K562 (cell line): ENCODE data around the gene LENEP. TPM values are rescaled to one million over a fixed set of nuclear protein-coding genes. Genes with fewer than 3 reads are reported as not detected.

Experiments
- BHLHE40 ChIP-seq: IDR thresholded peaks from 2 replicates; pipeline ENCODE4 v1.6.1; 2011; ENCODE audit warnings: low read length, improper control_type of control experiment
- BMI1 ChIP-seq: fragments of 150-350 bp; IDR thresholded peaks from 2 replicates; pipeline ENCODE4 v1.6.1; 2014; ENCODE audit warnings: low read length
- CBX8 ChIP-seq: fragments of 200-600 bp; sonication (generic); IDR thresholded peaks from 2 replicates; pipeline ENCODE4 v1.6.1; 2012; ENCODE audit warnings: borderline replicate concordance, mixed run types, low read depth, mild to moderate bottlenecking, moderate library complexity, mixed read lengths, low read length, control low read depth, inconsistent platforms; ENCODE audit not compliant: poor library complexity, severe bottlenecking; ENCODE audit errors: extremely low read depth
- E2F4 ChIP-seq: sonication (generic); formaldehyde crosslinking; IDR thresholded peaks from 2 replicates; pipeline ENCODE4 v1.8.0; 2022; ENCODE audit warnings: mild to moderate bottlenecking, low read depth, missing genetic modification reagents
- FOXJ2 ChIP-seq: fragments of 200-800 bp; sonication (Bioruptor generic); IDR thresholded peaks from 2 replicates; pipeline ENCODE4 v1.6.1; 2016; ENCODE audit warnings: missing genetic modification characterization, missing compliant biosample characterization
- FOXO4 ChIP-seq: fragments of 450-650 bp; formaldehyde crosslinking; IDR thresholded peaks from 2 replicates; pipeline ENCODE4 v1.4.0; 2020; ENCODE audit warnings: mild to moderate bottlenecking, moderate library complexity
- FUS ChIP-seq: fragments of 200-400 bp; formaldehyde crosslinking; optimal IDR thresholded peaks from 2 replicates; pipeline ENCODE3; 2017; ENCODE audit warnings: low read depth, low read length
- GABPA ChIP-seq: fragments of 200-800 bp; sonication (Bioruptor generic); conservative IDR thresholded peaks from 2 replicates; pipeline ENCODE4 v1.6.1; 2016; ENCODE audit warnings: low read depth, missing genetic modification characterization, missing compliant biosample characterization
- HDAC1 ChIP-seq, 2 experiments: fragments of 450-650 bp; IDR thresholded peaks; 2 replicates each; pipeline ENCODE4 v1.6.1; 2016 to 2017; ENCODE audit warnings: inconsistent platforms in 1 of 2, mild to moderate bottlenecking in 1 of 2, moderate library complexity in 1 of 2
- HDAC6 ChIP-seq: IDR thresholded peaks from 2 replicates; pipeline ENCODE4 v1.6.1; 2012; ENCODE audit warnings: low read depth, mild to moderate bottlenecking, control low read depth, inconsistent platforms, low read length, moderate library complexity
- ILK ChIP-seq: fragments of 450-650 bp; IDR thresholded peaks from 2 replicates; pipeline ENCODE4 v1.6.1; 2016; ENCODE audit warnings: missing genetic modification characterization, low read depth, mild to moderate bottlenecking, missing compliant biosample characterization, moderate library complexity, borderline replicate concordance
- KDM1A ChIP-seq, 2 experiments: fragments of 450-650 bp; IDR thresholded peaks; 2 replicates each; pipeline ENCODE4 v1.6.1; 2016; ENCODE audit warnings: mild to moderate bottlenecking in 2 of 2
- L3MBTL2 ChIP-seq: fragments of 450-650 bp; IDR thresholded peaks from 2 replicates; pipeline ENCODE4 v1.6.1; 2016; ENCODE audit warnings: mild to moderate bottlenecking, moderate library complexity
- MED1 ChIP-seq: sonication (generic); formaldehyde crosslinking; IDR thresholded peaks from 2 replicates; pipeline ENCODE4 v1.8.1; 2023; ENCODE audit warnings: missing genetic modification reagents, borderline replicate concordance
- MEF2A ChIP-seq: IDR thresholded peaks from 2 replicates; pipeline ENCODE4 v1.6.1; 2011; ENCODE audit warnings: low read depth, mild to moderate bottlenecking, low read length, moderate library complexity; ENCODE audit not compliant: control insufficient read depth
- NCOR1 ChIP-seq: fragments of 450-650 bp; IDR thresholded peaks from 2 replicates; pipeline ENCODE4 v1.6.1; 2016; ENCODE audit warnings: mild to moderate bottlenecking, moderate library complexity
- NFATC3 ChIP-seq: fragments of 450-650 bp; IDR thresholded peaks from 2 replicates; pipeline ENCODE4 v1.6.1; 2017; ENCODE audit warnings: mild to moderate bottlenecking
- NFXL1 ChIP-seq: fragments of 450-650 bp; formaldehyde crosslinking; IDR thresholded peaks from 2 replicates; pipeline ENCODE4 v1.4.0; 2021; ENCODE audit warnings: mild to moderate bottlenecking
- NR3C1 ChIP-seq: sonication (generic); formaldehyde crosslinking; IDR thresholded peaks from 2 replicates; pipeline ENCODE4 v1.8.1; 2022; ENCODE audit warnings: missing genetic modification reagents
- POLR2A ChIP-seq: fragments of 450-650 bp; conservative IDR thresholded peaks from 2 replicates; pipeline ENCODE4 v1.6.1; 2016
- RAD21 ChIP-seq, 2 experiments: fragments of 250-450 bp in 1 of 2; fragments of 450-650 bp in 1 of 2; sonication (Bioruptor Pico) in 1 of 2; formaldehyde crosslinking in 1 of 2; IDR thresholded peaks in 1 of 2; conservative IDR thresholded peaks in 1 of 2; 2 replicates each; pipeline versions ENCODE4 v1.4.0 to v1.8.0; 2020 to 2022; ENCODE audit warnings: mild to moderate bottlenecking in 2 of 2, moderate library complexity in 1 of 2
- SNIP1 ChIP-seq: fragments of 450-650 bp; IDR thresholded peaks from 2 replicates; pipeline ENCODE4 v1.7.1; 2017; ENCODE audit warnings: low read depth, mild to moderate bottlenecking
- SOX6 ChIP-seq: fragments of 450-650 bp; IDR thresholded peaks from 2 replicates; pipeline ENCODE4 v1.6.1; 2014; ENCODE audit warnings: mild to moderate bottlenecking
- SUPT5H ChIP-seq: fragments of 450-650 bp; IDR thresholded peaks from 2 replicates; pipeline ENCODE4 v1.6.1; 2016
- TFAM ChIP-seq: fragments of 250-450 bp; sonication (Bioruptor Pico); conservative IDR thresholded peaks from 2 replicates; pipeline ENCODE4 v1.5.0; 2021; ENCODE audit warnings: mild to moderate bottlenecking, moderate library complexity
- XRCC5 ChIP-seq: fragments of 200-400 bp; formaldehyde crosslinking; IDR thresholded peaks from 2 replicates; pipeline ENCODE4 v1.6.1; 2017; ENCODE audit warnings: low read depth, mild to moderate bottlenecking, low read length
- ZBTB7A ChIP-seq: IDR thresholded peaks from 2 replicates; pipeline ENCODE4 v1.6.1; 2011; ENCODE audit warnings: low read depth, mild to moderate bottlenecking, low read length, moderate library complexity, borderline replicate concordance; ENCODE audit not compliant: control insufficient read depth
- ZFPM2 ChIP-seq: fragments of 250-450 bp; sonication (Bioruptor Pico); IDR thresholded peaks from 2 replicates; pipeline ENCODE4 v1.5.1; 2022; ENCODE audit warnings: mild to moderate bottlenecking
- ZNF224 ChIP-seq: sonication (generic); formaldehyde crosslinking; IDR thresholded peaks from 2 replicates; pipeline ENCODE4 v1.8.0; 2022; ENCODE audit warnings: mild to moderate bottlenecking, missing genetic modification reagents
- ZNF24 ChIP-seq: fragments of 450-650 bp; IDR thresholded peaks from 2 replicates; pipeline ENCODE4 v1.6.1; 2016
- ZNF507 ChIP-seq: conservative IDR thresholded peaks from 2 replicates; pipeline ENCODE4 v1.6.1; 2017; ENCODE audit warnings: missing genetic modification characterization, missing compliant biosample characterization
- polyA plus RNA-seq, 8 experiments: library from polyadenylated mRNA; depleted of rRNA in 4 of 8; stranded (reverse) in 5 of 8; unstranded in 3 of 8; fragments of >200 nt; fragmentation: Nextera tagmentation in 2 of 8; fragmentation: Illumina TruSeq in 1 of 8; extraction: Ambion mirVana in 2 of 8; extraction: Trizol in 1 of 8; gene quantifications; 2 replicates each; pipeline versions ENCODE4 v1.2.1 to v1.2.3, GENCODE V29; 2011 to 2014; ENCODE audit warnings: inconsistent platforms in 1 of 8, missing spikeins in 1 of 8
- total RNA-seq, 7 experiments: library from RNA; depleted of rRNA in 6 of 7; stranded (reverse); fragments of >200 nt in 6 of 7; fragmentation: Illumina TruSeq in 2 of 7; extraction: Trizol in 2 of 7; gene quantifications; 2 replicates each; pipeline versions ENCODE4 v1.2.1 to v1.2.3, GENCODE V29; 2011 to 2021; ENCODE audit warnings: low replicate concordance in 1 of 7

Gene LENEP
- total and polyA plus RNA-seq, 9 of the 15 experiments (the other 6 are each of a cell fraction or from before 2014, with no cell fraction given) = 0.23 to 0.87 (median 0.67) TPM; not detected in 5

GRCh38 chr1:154974102-154974807 lies 19.1 kb upstream of the LENEP start, which contains the start of gene CKS1B (continued):
- TF ChIP-seq BHLHE40 (peak; percentile 76), ZNF224 (CRISPR knock-in tag) (no peak), POLR2A (peak; percentile 97), SUPT5H (peak; percentile 97), XRCC5 (no peak), ZNF24 (no peak), SOX6 (no peak), ZFPM2 (CRISPR knock-in tag) (no peak), FOXO4 (no peak), NR3C1 (CRISPR knock-in tag) (no peak), HDAC1 (IDR thresholded peaks at IDR 0.05) (peak in 1 of 2 experiments; percentile 100; a peak in 2 of 4 replicates), L3MBTL2 (peak; percentile 100), BMI1 (no peak), HDAC6 (no peak), GABPA (peak; percentile 97), SNIP1 (no peak), KDM1A (IDR thresholded peaks at IDR 0.05) (no peak), FOXJ2 (tag) (no peak), ILK (tag) (no peak), NFXL1 (CRISPR knock-in tag) (no peak), ZNF507 (tag) (no peak), CBX8 (no peak), MED1 (CRISPR knock-in tag) (no peak), ZBTB7A (peak; percentile 99), FUS (no peak), TFAM (CRISPR knock-in tag) (no peak), RAD21 (CRISPR knock-in tag; conservative IDR thresholded peaks at IDR 0.05 in 1 of 2, IDR thresholded peaks at IDR 0.05 in 1 of 2) (no peak), NFATC3 (no peak), NCOR1 (no peak), MEF2A (no peak), E2F4 (CRISPR knock-in tag) (peak; percentile 100)
